NCI-H510A (cell line): Measurements from ENCODE around the gene TMEM100.

Experiments
- DNase-seq: peaks from one replicate; lab custom pipeline; 2025; lab: John Stamatoyannopoulos, UW

The TMEM100 gene

DNA sequence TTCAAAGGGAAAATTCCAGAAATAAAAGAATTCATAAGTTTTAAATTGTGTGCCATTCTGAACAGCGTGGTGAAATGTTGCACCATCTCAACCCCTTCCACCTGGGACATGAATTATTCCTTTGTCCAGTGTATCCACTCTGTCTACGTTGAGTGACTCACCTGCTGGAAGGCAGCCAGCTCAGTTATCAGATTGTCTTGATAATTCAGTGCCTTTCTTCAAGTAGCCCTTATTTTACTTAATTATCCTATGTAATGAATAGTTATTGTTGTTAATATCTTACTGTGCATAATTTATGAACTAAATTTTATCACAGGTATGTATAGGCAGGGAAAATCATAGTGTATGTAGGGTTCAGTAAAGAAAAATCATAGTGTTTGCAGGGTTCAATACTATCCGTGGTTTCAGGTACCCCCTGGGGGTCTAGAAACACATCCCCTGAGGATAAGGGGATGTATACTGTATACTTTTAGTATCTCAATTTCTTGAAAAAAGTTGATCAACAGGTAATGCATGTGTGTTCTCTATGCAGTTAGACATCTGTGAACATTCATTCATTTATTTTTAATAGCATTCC is 20.5 kb upstream of the TMEM100 start:
- DNase-seq = peak; percentile 39

DNA sequence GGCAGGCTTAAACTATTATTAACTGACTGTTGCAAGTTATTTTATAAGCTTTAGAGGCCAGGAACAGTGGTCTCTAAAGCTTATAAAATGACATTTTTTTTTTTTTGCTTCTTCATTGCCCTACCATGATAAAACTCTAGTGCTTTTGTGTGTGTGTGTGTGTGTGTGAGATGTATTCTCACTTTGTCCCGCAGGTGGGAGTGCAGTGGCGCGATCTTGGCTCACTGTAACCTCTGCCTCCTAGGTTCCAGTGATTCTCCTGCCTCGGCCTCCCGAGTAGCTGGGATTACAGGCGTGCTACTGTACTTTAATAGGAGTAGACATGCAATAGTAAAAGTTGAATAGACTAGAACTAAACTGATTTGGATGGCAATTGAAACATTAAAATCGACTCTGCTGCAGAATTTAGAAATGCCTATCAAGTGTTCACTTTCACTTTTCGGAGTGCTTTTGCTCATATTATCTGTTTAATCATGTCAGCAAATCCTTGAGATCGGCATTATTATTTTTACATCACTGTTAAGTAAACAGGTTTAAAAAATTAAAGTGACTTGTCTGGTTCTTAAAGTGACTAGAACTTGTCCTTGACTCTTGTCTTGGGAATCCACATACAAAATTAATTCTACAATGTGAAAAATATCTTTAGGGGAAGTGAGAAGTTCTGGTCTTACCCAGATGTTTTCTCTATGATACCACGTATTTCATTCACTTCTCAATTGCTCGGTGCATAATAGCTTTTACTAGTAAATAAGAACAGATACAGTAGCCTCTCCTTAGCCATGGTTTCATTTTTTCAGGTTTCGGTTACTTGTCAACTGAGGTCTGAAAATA is 19.8 kb upstream of the TMEM100 start:
- DNase-seq = no peak

DNA sequence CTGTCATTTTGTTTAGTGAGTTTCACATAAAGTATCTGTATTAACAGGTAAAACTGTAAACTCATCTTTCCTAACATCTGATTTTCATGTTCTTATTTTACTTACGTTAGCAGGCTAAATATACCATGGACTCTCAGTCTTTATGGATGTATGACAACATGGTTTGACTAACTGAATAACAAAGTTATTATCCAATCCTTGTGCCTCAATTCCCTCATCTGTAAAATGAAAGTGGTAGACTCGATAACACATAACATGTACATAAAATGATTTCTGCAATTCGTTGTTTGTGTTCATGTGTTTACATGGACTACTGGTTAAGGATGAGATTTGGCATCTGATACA is 18.7 kb upstream of the TMEM100 start:
- no peak for DNase-seq

- DNase-seq = no peak
Measured at GRCh38 chr17:55740511-55741355, 18.1 kb upstream of the TMEM100 start.

- DNase-seq = no peak
Measured at GRCh38 chr17:55737976-55738501, 15.4 kb upstream of the TMEM100 start.

DNA sequence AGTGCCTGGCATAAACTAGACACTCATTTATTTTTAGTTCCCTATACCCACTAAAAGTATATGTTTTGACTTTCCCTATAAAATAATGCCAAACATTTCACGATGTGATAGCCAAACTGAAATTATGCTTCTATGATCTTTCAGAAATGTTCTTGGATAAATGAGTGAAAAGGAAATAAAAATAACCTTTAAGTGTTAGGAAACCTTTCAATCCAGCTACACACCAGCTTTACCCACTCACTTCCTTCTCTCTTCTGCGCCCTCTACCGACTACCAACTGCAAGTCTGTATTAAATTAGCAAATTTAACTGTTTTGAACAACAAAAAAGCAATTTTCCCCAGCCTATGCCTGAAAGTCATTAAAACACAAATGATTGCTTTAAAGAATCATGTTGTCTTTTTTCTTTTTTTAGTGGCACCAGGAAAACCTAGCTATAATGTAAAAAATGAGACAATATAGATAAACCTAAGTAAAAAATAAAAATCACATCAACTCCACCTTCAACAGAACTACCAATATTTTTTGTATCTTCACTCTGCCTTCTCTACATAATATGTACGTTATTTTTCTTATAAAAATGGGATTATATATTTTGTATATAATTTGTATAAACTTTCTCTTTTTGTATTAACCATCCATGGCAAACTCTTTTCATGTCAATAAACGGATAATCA is 13.2 kb upstream of the TMEM100 start:
- no peak for DNase-seq

GRCh38 chr17:55734128-55734781 is 11.6 kb upstream of the TMEM100 start:
- no peak for DNase-seq

GRCh38 chr17:55731586-55732250 is 9.1 kb upstream of the TMEM100 start:
- no peak for DNase-seq

DNA sequence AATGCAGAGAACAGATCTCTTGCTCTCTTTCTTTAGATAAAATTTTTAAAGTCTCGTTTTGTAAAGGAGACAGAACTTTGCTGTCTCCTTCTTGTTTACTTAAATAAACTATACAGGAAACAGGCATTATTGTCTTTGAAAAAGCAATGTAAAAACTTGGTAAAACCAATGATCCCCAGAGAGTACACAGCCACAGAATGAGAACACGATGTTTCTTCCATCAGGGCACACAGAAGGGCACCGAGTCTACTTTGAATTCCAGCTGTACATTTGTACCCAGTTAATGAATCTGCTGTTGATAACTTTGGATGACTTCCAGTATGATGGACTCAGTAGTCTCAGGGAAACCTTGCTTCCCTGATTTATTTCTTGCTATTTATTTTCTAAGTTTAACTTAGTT is 8.1 kb upstream of the TMEM100 start:
- no peak for DNase-seq

DNA sequence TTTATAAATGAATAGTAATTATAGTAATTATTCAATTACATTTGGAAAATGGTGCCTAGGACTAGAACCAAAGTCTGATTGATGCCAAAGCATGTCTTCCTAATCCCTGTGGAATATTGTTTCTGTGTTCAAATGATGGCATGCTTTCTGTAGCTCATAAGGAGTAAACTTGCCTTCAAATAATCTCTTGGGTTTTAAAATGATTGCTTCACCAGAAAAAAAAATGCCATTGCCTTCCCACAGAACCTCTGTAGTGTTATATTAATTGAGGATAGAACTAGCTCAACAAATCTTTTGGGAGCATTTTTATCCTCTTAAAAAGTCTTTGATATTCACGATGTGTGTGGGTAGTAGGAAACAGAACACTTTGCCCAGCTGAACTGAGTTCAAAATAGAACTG is 7.7 kb upstream of the TMEM100 start:
- DNase-seq = no peak

GRCh38 chr17:55729484-55729883 is 6.8 kb upstream of the TMEM100 start:
- DNase-seq = no peak

DNA sequence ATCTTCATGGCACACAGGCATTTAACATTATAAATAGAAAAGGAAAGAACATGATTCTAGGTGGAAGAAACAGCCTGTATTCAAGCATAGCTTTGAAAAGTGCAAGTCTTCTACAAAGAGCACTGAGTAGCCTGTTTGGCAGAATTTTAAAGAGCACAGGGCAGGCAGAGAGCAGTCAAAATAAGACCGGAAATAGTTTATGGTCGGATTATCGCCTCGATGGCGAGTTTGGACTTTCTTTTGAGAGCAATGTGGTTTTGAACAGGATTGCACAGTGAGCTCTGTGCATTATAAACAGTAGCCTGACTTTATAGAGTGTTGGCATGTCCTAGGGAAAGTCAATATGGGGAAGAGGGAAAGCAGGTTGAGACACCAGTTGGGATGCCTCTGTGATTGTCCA is 6.2 kb upstream of the TMEM100 start:
- DNase-seq = no peak

- no peak for DNase-seq
Measured at GRCh38 chr17:55728361-55728760, 5.7 kb upstream of the TMEM100 start.

DNA sequence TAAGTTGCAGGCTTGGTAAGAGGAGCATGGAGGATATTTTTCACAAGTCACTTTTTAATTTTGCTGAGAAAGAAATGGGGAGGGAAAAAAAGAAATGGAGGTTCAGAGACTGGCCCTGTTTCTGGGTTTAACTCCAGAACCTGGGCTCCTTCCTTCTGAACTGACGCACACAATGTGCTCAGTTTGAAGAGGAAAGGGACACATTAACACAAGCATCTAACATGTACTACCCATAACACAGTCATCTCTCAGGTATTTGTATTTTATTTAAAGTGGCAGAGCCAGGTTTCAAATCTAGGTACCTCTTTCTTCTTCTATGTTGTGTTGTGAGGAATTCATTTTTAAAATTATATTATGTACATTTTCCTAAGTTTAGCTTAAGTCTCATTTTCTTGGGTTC is 5.3 kb upstream of the TMEM100 start:
- no peak for DNase-seq

DNA sequence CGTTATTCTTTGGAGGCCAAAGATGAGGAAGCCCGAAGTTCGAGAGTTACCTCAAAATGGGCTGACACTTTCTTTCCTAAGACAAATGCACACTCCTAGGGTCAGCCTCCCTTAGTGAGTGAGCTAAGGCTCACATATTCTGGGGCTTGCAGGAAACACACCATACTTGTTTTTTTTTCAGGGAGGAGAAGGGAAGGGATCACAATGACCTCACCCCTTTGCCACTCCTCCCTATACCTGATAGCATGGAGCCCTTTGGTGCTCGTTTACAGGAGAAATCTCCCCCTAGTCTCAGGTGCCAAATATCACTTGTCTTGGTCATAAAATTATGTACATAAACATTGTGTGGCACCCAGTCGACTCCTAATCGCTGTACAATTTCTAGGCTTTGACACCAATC is 4.6 kb upstream of the TMEM100 start:
- no peak for DNase-seq

DNA sequence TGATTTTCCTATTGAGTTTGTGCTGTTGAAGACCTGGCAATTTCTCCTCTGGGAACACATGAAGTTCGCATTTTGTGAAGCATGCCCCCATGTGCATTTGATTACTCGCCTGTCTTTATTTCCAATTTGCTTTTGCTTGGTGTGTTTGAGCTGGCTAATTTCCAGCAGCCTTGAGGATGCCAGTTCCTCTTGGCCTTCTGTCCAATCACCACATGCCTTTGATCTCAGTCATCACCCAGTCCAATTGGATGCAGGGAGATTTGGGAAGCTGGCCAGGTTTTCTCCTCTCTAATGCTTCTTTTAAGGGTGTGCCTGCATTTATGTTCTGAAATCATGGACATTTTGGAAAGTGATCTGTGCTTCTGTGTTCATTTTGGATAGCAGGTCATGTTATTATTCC is 3.8 kb upstream of the TMEM100 start:
- DNase-seq = peak; percentile 51

GRCh38 chr17:55723488-55723848 is 804 bp upstream of the TMEM100 start:
- DNase-seq = no peak

GRCh38 chr17:55722016-55722736 is 488 bp downstream of the TMEM100 start:
- no peak for DNase-seq

DNA sequence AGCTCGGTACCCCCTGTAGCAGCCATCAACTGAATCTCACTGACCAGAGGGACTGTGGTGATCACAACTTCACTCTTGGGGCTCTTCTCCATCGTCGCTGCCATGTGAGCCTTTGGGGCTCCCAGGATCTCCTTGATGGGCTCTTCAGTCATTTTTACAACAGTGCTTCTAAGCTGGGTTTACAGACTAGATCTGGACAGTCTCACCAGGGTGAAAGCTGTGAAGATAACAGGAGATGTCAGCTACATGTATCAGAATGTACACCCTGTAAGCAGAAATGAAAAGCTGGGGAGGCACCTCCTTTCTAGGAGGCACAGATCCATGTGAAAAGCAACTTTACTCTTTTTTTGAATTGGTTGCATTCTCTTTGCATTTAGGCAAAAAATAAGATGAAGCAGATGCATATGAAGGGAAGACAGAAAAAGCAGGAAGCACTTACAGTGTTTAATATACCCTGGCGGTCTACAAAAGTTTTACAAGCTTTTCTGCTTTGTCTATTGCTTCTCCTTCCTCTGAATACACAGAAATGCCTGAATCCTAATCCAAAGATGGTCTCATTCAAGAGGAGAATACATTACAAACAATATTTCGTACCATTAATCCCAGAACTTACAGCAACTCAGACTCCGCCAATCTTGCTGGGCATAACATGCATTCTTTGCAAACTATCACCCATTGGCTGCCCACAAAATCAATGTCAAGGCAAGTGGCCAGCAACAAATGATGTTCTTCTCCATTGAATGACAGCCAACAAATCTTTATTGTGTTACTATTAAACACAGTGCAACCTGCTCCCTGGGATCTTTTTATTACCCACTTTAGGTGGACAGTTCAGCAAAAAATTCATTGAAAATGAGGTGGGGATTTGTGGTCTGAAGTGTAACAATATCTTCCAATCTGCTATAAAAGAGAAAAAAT is 1.5 kb downstream of the TMEM100 start:
- no peak for DNase-seq
